ENCODE results near the gene NT5DC1.

DNA sequence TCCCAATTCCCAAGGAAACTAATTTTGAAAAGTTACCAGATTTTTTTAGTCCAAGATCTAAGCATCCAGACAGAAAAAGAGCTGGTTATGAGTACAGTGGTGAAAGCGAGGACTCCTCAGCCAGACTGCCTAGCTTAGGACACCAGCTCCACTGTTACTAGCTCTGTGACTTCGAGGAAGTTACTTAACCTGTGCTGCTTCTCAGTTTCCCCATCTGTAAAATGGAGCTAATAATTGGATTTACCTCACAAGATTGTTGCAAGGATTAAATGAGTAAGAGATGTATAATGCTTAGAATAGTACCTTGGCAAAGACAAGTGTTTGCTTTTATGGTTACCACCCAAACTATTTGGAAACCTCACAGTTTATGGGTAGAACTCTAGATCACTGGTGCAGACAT is 1.1 kb downstream of the NT5DC1 start:
- TF ChIP-seq, protein P1, sequence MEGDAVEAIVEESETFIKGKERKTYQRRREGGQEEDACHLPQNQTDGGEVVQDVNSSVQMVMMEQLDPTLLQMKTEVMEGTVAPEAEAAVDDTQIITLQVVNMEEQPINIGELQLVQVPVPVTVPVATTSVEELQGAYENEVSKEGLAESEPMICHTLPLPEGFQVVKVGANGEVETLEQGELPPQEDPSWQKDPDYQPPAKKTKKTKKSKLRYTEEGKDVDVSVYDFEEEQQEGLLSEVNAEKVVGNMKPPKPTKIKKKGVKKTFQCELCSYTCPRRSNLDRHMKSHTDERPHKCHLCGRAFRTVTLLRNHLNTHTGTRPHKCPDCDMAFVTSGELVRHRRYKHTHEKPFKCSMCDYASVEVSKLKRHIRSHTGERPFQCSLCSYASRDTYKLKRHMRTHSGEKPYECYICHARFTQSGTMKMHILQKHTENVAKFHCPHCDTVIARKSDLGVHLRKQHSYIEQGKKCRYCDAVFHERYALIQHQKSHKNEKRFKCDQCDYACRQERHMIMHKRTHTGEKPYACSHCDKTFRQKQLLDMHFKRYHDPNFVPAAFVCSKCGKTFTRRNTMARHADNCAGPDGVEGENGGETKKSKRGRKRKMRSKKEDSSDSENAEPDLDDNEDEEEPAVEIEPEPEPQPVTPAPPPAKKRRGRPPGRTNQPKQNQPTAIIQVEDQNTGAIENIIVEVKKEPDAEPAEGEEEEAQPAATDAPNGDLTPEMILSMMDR (IDR thresholded peaks at IDR 0.05 in 2 of 3, conservative IDR thresholded peaks at IDR 0.05 in 1 of 3; ENCODE audit: borderline replicate concordance in 1 of 3, insufficient read depth in 1 of 3, low read depth in 2 of 3, low read length in 2 of 3), result no peak
- TF ChIP-seq ATF3 (IDR thresholded peaks at IDR 0.05) (no peak), YY1 (IDR thresholded peaks at IDR 0.05; ENCODE audit: extremely low read depth, insufficient replicate concordance, low read depth, low read length) (no peak), TCF7L2 (IDR thresholded peaks at IDR 0.05; ENCODE audit: borderline replicate concordance, extremely low read depth, insufficient read depth, insufficient read length) (no peak)
